Suppressor macrophage treated with lipopolysaccharide for 4 hours (primary cell): ENCODE measurements around the gene HJURP.
"Not testable (repeated sequence)": the region's sequence is repeated elsewhere in the genome, so short reads cannot be mapped to it uniquely, and the experiment has no call there.

ENCODE experiments used
- DNase-seq: peaks from one replicate; pipeline ENCODE4 v3.0.0-alpha.2; 2020

Gene HJURP

GRCh38 chr2:233854241-233854981 is at the start of gene HJURP:
Gene HJURP, minus strand, starts transcription at chr2:233854535. Its CDS starts 35 bp downstream, at chr2:233854500.
- DNase-seq, result peak; percentile 95

- DNase-seq, result no peak
Observed at GRCh38 chr2:233901884-233902283, 47.5 kb upstream of the HJURP start.

- DNase-seq, result no peak
Observed at GRCh38 chr2:233901367-233901766, 47.0 kb upstream of the HJURP start.

GRCh38 chr2:233896253-233896652 is 41.9 kb upstream of the HJURP start:
- DNase-seq, result not testable (repeated sequence)

- DNase-seq, result no peak
Observed at GRCh38 chr2:233892793-233893192, 38.5 kb upstream of the HJURP start.

GRCh38 chr2:233882353-233882752 is 28.0 kb upstream of the HJURP start:
- DNase-seq, result no peak

GRCh38 chr2:233872125-233872524 is 17.8 kb upstream of the HJURP start:
- peak; percentile 25 for DNase-seq

- no peak for DNase-seq
Observed at GRCh38 chr2:233871432-233871831, 17.1 kb upstream of the HJURP start.

- DNase-seq, result peak; percentile 77
Observed at GRCh38 chr2:233867993-233868532, 13.7 kb upstream of the HJURP start, which contains the start of gene MSL3B. Gene MSL3B, minus strand, starts transcription at chr2:233868386.

GRCh38 chr2:233866479-233866878 is 12.1 kb upstream of the HJURP start:
- no peak for DNase-seq

- DNase-seq, result no peak
Observed at GRCh38 chr2:233865838-233866237, 11.5 kb upstream of the HJURP start.

- DNase-seq, result no peak
Observed at GRCh38 chr2:233862261-233862768, 8.0 kb upstream of the HJURP start.

GRCh38 chr2:233858331-233858730 is 4.0 kb upstream of the HJURP start:
- DNase-seq, result no peak

GRCh38 chr2:233857511-233858141 is 3.3 kb upstream of the HJURP start:
- peak; percentile 60 for DNase-seq

GRCh38 chr2:233856184-233856583 is 1.8 kb upstream of the HJURP start:
- DNase-seq, result no peak

GRCh38 chr2:233855345-233855744 is 1.0 kb upstream of the HJURP start:
- no peak for DNase-seq

- DNase-seq, result no peak
Observed at GRCh38 chr2:233853883-233854240, 473 bp downstream of the HJURP start.

GRCh38 chr2:233853353-233853752 is 982 bp downstream of the HJURP start:
- no peak for DNase-seq

GRCh38 chr2:233852056-233852455 is 2.3 kb downstream of the HJURP start:
- DNase-seq, result peak; percentile 49

GRCh38 chr2:233851169-233851568 is 3.2 kb downstream of the HJURP start:
- no peak for DNase-seq

- no peak for DNase-seq
Observed at GRCh38 chr2:233850745-233851144, 3.6 kb downstream of the HJURP start.

GRCh38 chr2:233849607-233850271 is 4.6 kb downstream of the HJURP start:
- DNase-seq, result no peak

- no peak for DNase-seq
Observed at GRCh38 chr2:233848276-233848675, 6.1 kb downstream of the HJURP start.
